Gastroesophageal sphincter (tissue), 3 donors: ENCODE measurements around the gene ZNF214.

Experiments
- POLR2A ChIP-seq, 2 donors: fragments of 450-650 bp; IDR thresholded peaks; one replicate each; pipeline ENCODE4 v1.6.1; 2017; ENCODE audit warnings: antibody characterized with exemption in 2 of 2, mild to moderate bottlenecking in 2 of 2, moderate library complexity in 1 of 2
- TF ChIP-seq, protein P1 (sequence below), 4 experiments: fragments of 200-600 bp in 2 of 4; fragments of 450-650 bp in 2 of 4; sonication (generic) in 1 of 4; IDR thresholded peaks; one replicate each; pipeline ENCODE4 v1.5.1; 2017 to 2019; ENCODE audit warnings: antibody characterized with exemption in 4 of 4, mild to moderate bottlenecking in 2 of 4, moderate library complexity in 2 of 4

DNA sequence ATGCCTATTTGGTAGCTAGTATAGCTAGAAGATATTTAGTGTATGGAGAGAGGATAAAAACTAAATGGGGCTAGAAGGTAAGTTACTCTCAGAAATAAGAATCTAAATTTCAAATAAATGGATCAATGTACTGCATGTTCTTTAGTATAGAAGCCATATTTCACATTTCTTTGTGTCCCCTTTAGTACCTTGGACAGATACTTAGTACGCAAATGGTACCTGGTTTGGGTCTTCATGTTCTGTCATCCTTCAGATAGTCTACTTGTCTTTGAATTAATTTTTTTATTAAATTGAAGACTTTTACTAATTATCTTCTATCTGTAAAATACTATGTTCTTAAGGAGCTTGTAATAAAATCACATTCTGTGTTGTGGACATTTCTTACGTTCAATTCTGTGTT is 42.4 kb upstream of the ZNF214 start:
- TF ChIP-seq, protein P1, sequence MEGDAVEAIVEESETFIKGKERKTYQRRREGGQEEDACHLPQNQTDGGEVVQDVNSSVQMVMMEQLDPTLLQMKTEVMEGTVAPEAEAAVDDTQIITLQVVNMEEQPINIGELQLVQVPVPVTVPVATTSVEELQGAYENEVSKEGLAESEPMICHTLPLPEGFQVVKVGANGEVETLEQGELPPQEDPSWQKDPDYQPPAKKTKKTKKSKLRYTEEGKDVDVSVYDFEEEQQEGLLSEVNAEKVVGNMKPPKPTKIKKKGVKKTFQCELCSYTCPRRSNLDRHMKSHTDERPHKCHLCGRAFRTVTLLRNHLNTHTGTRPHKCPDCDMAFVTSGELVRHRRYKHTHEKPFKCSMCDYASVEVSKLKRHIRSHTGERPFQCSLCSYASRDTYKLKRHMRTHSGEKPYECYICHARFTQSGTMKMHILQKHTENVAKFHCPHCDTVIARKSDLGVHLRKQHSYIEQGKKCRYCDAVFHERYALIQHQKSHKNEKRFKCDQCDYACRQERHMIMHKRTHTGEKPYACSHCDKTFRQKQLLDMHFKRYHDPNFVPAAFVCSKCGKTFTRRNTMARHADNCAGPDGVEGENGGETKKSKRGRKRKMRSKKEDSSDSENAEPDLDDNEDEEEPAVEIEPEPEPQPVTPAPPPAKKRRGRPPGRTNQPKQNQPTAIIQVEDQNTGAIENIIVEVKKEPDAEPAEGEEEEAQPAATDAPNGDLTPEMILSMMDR (IDR thresholded peaks at IDR 0.05): no peak
- TF ChIP-seq POLR2A (IDR thresholded peaks at IDR 0.05): no peak
